ENCODE measurements around the gene DIAPH3. TPM values are rescaled to one million over a fixed set of nuclear protein-coding genes. Genes with fewer than 3 reads are reported as not detected.

DIAPH3 gene
- total RNA-seq, 1 experiment from 2014 or later = 11.4 TPM

DNA sequence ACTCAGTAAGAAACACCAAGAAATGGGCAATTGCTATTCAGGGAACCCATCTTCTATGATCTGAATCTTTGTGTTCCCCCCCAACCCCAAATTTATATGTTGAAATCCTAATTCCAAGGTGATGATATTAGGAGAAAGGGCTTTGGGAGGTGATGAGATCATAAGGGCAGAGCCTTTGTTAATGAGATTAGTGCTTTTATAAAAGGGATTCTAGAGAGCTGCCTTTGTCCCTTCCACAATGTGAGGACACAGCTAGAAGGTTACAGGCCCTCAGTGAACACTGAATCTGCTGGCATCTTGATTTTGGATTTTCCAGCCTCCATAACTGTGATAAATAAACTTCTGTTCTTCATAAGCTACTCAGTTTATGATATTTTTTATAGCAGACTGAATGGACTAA lies 376.0 kb downstream of the DIAPH3 start:
- Mint-ChIP-seq H3K4me3 (ENCODE audit: low read depth, unreplicated experiment) (no peak overlapping the region), H3K36me3 (ENCODE audit: insufficient read depth, unreplicated experiment) (no peaks in the 10 kb centered on the region), H3K27me3 (ENCODE audit: unreplicated experiment) (no peaks in the 10 kb centered on the region), H3K27ac (ENCODE audit: unreplicated experiment) (no peak overlapping the region), H3K4me1 (ENCODE audit: low read depth, unreplicated experiment) (no peaks in the 10 kb centered on the region), H3K9me3 (ENCODE audit: low read depth, unreplicated experiment) (no peaks in the 10 kb centered on the region)
- CTCF ChIA-PET = no interaction called here
- no peak for DNase-seq
- BruUV-seq (replicated peaks) = no TSS peak
- intact Hi-C loops (cut with micrococcal nuclease; ENCODE audit: unreplicated experiment) = no loop called here
- TF ChIP-seq, protein P1, sequence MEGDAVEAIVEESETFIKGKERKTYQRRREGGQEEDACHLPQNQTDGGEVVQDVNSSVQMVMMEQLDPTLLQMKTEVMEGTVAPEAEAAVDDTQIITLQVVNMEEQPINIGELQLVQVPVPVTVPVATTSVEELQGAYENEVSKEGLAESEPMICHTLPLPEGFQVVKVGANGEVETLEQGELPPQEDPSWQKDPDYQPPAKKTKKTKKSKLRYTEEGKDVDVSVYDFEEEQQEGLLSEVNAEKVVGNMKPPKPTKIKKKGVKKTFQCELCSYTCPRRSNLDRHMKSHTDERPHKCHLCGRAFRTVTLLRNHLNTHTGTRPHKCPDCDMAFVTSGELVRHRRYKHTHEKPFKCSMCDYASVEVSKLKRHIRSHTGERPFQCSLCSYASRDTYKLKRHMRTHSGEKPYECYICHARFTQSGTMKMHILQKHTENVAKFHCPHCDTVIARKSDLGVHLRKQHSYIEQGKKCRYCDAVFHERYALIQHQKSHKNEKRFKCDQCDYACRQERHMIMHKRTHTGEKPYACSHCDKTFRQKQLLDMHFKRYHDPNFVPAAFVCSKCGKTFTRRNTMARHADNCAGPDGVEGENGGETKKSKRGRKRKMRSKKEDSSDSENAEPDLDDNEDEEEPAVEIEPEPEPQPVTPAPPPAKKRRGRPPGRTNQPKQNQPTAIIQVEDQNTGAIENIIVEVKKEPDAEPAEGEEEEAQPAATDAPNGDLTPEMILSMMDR (IDR thresholded peaks at IDR 0.05; ENCODE audit: unreplicated experiment) = no peak

DNA sequence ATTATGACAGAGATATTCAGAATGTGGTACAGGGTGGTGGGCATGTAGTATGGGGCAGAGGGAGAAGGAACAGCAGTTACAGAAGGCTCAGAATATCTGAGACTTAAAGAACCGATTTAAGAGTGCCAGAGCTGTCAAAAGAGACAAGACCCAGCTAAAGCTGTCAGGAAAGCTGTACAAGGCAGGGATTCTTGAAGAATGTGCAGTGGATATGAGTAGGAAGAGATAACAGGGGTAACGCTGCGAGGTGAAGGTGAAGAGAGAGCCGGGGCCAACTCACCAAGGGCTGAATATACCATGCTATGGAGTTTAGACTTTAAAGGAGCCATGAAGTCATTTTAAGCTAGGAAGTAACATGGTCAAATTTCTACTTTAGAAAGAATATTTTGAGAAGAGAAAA lies 381.0 kb downstream of the DIAPH3 start:
- CTCF ChIA-PET = no interaction called here
- no TSS peak for BruUV-seq (replicated peaks)
- Mint-ChIP-seq H3K27me3 (ENCODE audit: unreplicated experiment) (no peaks in the 10 kb centered on the region), H3K27ac (ENCODE audit: unreplicated experiment) (no peak overlapping the region), H3K9me3 (ENCODE audit: low read depth, unreplicated experiment) (no peaks in the 10 kb centered on the region), H3K36me3 (ENCODE audit: insufficient read depth, unreplicated experiment) (no peaks in the 10 kb centered on the region), H3K4me3 (ENCODE audit: low read depth, unreplicated experiment) (no peak overlapping the region), H3K4me1 (ENCODE audit: low read depth, unreplicated experiment) (no peaks in the 10 kb centered on the region)
- no peak for DNase-seq
- TF ChIP-seq, protein P1 (IDR thresholded peaks at IDR 0.05; ENCODE audit: unreplicated experiment) = no peak
- intact Hi-C loops (cut with micrococcal nuclease; ENCODE audit: unreplicated experiment) = no loop called here

DNA sequence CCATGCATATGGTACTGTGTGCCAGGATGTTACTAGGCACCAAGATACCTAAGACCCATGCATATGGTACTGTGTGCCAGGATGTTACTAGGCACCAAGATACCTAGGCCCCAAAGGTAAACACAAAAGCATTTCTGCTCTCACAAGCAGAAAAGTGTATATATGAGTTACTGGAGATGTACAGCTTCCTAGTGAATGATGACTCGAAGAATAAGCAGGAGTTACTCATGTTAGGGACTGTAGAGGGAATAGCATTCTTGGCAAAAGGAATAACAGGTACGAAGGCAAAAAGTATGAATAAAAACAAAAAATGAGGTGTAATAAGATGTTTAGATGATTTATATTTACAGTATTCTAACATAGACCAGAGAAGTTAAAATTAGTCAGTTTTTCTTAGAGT lies 383.7 kb downstream of the DIAPH3 start:
- Mint-ChIP-seq H3K27me3 (ENCODE audit: unreplicated experiment) (no peaks in the 10 kb centered on the region), H3K4me1 (ENCODE audit: low read depth, unreplicated experiment) (no peaks in the 10 kb centered on the region), H3K9me3 (ENCODE audit: low read depth, unreplicated experiment) (no peaks in the 10 kb centered on the region), H3K27ac (ENCODE audit: unreplicated experiment) (no peak overlapping the region), H3K36me3 (ENCODE audit: insufficient read depth, unreplicated experiment) (no peaks in the 10 kb centered on the region), H3K4me3 (ENCODE audit: low read depth, unreplicated experiment) (no peak overlapping the region)
- no peak for DNase-seq
- intact Hi-C loops (cut with micrococcal nuclease; ENCODE audit: unreplicated experiment) = no loop called here
- BruUV-seq (replicated peaks) = no TSS peak
- TF ChIP-seq, protein P1 (IDR thresholded peaks at IDR 0.05; ENCODE audit: unreplicated experiment) = no peak
- CTCF ChIA-PET = no interaction called here

DNA sequence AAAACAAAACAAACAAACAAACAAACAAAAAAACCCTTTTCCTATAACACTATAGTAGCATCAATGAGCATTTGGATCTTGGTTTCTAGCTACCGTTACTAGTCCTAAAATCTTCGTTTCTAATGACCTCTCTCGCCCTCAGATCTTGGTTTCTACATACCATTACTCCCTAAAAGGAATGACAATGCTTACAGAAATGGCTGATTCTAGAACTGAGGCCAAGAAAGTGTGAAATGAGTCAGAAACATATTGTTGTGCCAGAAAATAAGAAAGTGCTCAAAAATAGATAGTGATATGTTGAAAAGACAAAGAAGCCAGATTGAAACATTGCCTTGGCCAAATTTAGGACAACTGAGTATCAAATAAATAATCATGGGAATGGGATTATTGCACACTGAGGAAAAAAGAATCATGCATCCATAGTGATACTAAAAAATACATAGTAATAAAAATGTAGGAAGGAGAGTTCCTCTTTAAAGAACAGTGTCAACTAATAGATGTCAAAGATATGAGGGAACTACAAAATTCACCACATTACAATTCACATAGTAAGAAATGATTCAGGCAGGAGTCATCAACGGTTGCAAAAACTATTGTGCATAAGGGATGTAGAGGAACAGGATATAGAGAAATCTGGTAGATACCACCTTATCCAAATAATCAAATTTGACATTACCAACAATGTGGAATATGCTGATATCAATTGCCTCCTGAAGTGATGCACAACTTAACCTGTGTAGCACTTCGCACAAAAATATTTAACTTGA lies 386.6 kb downstream of the DIAPH3 start:
- TF ChIP-seq, protein P1 (IDR thresholded peaks at IDR 0.05; ENCODE audit: unreplicated experiment) = no peak
- H3K4me3 Mint-ChIP-seq (ENCODE audit: low read depth, unreplicated experiment) = no peak overlapping the region
- DNase-seq = no peak
- H3K36me3 Mint-ChIP-seq (ENCODE audit: insufficient read depth, unreplicated experiment) = no peaks in the 10 kb centered on the region
- H3K4me1 Mint-ChIP-seq (ENCODE audit: low read depth, unreplicated experiment) = no peaks in the 10 kb centered on the region
- H3K27me3 Mint-ChIP-seq (ENCODE audit: unreplicated experiment) = no peaks in the 10 kb centered on the region
- intact Hi-C loops (cut with micrococcal nuclease; ENCODE audit: unreplicated experiment) = no loop called here
- H3K27ac Mint-ChIP-seq (ENCODE audit: unreplicated experiment) = no peak overlapping the region
- BruUV-seq (replicated peaks) = no TSS peak
- H3K9me3 Mint-ChIP-seq (ENCODE audit: low read depth, unreplicated experiment) = no peaks in the 10 kb centered on the region
- CTCF ChIA-PET = no interaction called here

Data from Calu3 (cell line).